T47D (cell line): Measurements from ENCODE around the gene DNAJC13.

Experiments used
- DNase-seq, 2 experiments: peaks; one replicate each; pipeline versions ENCODE4 v3.0.0 to v3.0.0-alpha.2; 2011 to 2012; ENCODE audit warnings: low read depth in 1 of 2, low spot score in 1 of 2
- JUND ChIP-seq: IDR thresholded peaks from 2 replicates; pipeline ENCODE4 v1.6.1; 2012; ENCODE audit warnings: low read depth
- in situ Hi-C: cut with HindIII; loops from 2 replicates; pipeline ENCODE4 v1.10.0; 2016; ENCODE audit warnings: low sequenced_read_pairs, low pct_unique_long_range_greater_than_20kb

The DNAJC13 gene

DNA sequence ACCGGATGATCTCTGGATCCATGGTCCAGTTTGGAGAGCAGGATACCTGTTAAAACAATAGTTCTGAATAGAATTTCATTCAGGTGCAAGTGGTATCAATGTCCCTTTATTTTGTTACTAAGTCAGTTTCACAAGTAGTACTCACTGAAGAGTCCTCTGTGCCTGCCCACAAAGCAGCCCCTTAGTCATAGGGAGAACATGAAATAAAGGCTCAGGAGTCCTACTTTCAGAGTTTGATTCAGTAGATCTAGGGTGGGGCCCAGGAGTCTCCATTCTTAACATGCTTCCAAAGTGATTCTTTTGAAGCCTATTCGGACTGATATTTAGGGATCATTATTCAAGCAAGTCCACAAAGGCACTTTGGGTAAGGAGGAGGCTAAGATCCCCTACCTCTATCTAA lies 100.0 kb downstream of the DNAJC13 start:
- in situ Hi-C loops = no loop called here
- no peak for DNase-seq
- no peak for TF ChIP-seq JUND

DNA sequence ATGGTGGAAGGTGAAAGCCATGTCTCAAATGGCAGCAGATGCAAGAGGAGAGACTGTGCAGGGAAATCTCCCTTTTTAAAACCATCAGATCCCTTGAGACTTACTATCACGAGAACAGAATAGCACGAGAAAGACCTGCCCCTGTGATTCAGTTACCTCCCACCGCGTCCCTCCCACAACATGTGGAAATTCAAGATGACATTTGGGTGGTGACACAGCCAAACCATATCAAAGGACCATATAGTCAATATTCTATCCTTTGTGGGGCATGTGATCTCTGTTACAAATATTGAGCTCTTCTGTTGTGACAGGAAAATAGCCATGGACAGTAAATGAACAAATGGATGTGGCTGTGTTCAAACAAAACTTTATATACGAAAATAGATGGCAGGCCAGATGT lies 102.6 kb downstream of the DNAJC13 start:
- in situ Hi-C loops = no loop called here
- TF ChIP-seq JUND = no peak
- no peak for DNase-seq

DNA sequence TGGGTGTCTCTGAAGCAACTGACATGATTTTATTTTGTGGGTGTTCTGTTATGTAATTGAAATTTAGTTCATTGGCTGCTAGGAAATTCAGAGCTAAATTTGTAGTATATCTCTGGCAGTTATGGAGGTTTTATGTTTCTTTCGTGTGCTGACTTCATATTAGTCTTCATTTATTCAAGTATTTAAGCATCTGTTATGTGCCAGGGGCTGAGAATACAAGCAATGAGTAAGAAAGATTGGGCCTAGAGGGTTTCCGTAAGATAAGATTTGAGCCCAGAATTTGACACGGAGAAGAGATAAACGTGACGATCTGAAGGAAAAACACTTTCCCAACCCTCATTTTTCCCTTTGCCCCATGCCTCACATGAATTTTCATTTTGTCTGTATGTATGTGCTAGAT lies 104.6 kb downstream of the DNAJC13 start:
- no peak for TF ChIP-seq JUND
- in situ Hi-C loops = no loop called here

DNA sequence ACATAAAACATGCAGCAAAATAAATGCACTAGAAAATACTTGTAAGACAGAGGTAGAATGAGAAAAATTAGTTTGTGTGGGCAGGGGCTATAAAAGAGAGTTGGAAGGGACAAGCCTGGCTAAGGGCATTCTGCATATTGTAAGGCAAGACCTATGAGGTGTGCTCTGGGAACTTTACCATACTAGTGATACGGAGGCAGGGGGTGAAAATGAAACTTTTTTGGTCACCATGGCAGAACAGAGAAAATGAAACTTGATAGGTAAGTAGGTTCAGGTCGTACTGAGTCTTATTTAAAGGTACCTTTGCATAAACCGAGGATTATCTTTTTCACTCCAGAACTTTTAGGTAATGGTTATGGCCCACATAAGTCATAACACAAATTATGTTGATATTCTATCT lies 105.1 kb downstream of the DNAJC13 start:
- no peak for DNase-seq
- in situ Hi-C loops = no loop called here
- TF ChIP-seq JUND = no peak

More for the DNA sequence above, 104.6 kb downstream of the DNAJC13 start:
- no peak for DNase-seq

DNA sequence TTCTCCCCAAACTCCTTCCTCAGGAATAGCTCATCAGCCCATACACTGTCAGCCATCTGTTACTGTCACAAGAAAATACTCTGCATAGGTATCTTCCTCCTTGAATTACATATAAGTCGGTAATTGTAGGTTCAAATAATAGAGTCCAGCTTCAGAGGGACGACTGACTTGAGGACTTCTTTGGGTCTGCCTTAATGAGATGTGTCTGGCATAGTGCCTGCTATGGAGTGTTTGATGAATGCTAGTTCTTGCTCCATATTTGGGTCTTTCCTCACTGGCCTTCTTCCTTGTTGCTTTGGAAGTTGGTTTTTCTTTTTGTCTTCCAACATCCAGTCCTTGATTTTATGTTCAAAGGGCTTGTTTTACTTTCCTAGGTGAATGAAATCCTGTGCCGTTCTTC lies 113.3 kb downstream of the DNAJC13 start:
- no peak for DNase-seq
- no peak for TF ChIP-seq JUND
- in situ Hi-C loops = no loop called here

DNA sequence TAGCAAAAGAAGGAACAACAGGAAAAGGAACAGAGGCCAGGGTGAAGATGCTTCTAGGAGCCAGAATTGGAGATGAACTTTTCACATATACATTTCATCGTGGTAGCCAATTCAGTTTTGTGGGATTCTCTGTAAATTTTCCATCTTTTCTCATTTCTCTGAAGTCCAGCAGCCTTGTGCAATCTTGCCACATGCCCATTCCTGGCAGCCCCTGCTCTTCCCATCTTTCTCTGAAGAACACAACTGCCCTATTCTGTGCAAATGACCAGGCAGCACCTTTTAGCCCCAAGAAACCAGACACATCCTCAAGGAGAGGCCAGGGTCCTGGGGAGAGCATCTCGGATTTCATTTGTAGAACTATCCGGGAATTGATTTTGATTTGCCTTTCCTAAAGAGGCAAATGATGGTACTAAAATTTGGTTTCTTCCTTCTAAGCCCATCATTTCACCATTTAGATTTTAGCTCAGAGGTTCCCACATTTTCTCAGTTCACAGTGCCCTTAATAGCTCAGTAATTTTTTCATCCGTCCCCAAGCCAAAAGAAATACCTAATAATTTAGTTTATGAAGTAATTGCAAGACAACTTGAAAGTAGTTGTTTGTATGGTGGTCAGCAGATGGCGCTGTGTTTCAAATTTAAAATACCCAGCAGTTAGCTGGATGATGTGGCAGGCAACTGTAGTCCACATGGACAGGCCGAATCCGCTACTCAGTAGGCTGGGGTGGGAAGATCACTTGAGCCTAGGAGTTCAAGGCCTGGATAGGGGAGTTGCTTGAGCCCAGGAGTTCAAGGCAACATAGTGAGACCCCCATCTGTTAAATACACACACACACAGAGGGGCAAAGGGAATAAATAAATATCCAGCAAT lies 118.5 kb downstream of the DNAJC13 start:
- in situ Hi-C loops = no loop called here
- TF ChIP-seq JUND = no peak
- DNase-seq = peak; percentile 16 to 76

DNA sequence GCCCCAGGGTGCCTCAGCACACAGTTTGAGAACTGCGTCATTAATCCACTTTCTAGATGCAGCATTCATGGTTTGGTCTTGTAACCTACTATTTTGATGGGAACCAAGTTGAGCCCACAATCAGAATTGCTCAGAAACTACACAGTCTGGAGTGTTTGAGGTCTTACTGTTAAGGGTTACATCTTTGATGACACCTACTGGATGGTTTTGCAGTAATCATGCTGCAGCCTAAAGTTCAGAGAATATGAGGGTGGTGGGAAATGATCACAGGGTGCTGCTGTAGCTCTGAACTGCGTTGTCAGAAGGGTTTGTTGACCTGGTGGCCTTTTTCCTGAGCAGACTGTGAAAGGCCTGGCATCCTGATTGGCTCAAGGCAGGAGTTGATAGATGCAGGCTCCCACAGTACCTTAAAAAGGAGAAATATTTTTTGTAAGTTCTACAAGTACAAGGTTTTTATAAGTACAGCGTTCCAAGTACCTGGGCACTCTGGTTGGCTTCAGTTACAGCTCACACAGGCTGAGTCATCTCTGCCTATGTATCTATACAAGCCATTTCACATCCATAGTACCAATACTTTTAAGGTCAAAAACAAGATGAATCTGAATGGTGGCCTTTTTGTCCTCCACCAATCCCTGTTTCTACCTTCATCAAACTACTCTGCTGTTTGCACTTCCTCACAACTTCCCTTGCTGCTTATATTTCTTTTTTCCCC lies 119.3 kb downstream of the DNAJC13 start:
- no peak for TF ChIP-seq JUND
- DNase-seq = no peak
- in situ Hi-C loops = no loop called here

DNA sequence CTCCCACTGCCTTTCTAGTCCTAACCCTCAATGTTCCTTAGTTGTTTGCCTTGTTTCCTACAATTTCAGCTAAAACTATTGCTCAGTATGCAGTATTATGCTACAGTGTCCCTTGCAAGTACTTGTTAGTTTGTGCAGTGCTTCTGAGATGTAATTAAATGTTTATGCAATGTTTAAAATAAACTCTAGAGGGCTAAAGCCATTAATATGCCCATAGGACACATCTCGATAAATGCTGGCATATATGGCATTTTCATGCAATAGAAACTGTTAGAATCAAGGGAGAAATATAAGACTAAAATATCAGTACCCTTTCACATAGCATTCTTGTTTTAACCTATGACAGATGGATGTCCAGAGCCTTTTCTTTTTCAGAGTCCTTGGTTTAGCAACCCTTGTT lies 120.0 kb downstream of the DNAJC13 start:
- in situ Hi-C loops = no loop called here
- TF ChIP-seq JUND = no peak
- DNase-seq = no peak

DNA sequence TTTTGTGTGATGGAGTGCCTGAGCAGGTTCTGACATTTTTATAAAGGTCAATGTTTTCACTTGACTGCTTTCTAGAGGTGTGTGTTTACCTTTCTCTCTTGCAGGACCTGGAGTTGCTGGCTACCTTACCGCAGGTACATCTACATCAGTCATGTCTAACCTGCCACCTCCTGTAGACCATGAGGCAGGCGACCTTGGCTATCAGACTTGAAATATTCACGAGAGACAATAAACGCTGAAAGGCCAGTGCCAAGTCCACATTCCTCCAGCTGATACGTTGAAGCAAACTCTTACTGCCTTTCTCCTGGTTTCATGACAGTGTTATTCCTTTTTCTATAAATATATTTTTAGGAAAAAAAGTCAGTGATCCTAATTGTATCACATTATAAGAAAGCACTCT lies 120.8 kb downstream of the DNAJC13 start:
- TF ChIP-seq JUND = no peak

DNA sequence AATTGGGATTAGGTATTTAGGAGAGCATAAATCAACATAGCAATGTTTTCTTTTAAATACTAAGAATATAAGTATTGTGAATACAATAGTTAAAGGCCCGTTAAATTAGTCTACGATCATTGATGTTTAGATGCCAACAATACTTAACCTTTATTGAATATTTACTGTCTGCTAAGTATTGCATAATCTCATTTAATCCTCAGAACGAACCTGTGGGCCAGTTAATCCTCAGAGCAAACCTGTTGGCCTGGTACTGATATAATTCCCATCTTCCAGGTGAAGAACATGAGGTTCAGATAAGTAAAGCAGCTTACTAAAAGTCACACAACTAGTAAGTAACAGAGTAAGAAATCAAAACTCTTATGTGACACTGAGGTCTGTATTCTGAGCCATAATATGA lies 122.4 kb downstream of the DNAJC13 start:
- no peak for TF ChIP-seq JUND
- no peak for DNase-seq
- in situ Hi-C loops = no loop called here

More for the DNA sequence above, 120.8 kb downstream of the DNAJC13 start:
- in situ Hi-C loops = no loop called here
- DNase-seq = peak in 1 of 2 experiments; percentile 12

DNA sequence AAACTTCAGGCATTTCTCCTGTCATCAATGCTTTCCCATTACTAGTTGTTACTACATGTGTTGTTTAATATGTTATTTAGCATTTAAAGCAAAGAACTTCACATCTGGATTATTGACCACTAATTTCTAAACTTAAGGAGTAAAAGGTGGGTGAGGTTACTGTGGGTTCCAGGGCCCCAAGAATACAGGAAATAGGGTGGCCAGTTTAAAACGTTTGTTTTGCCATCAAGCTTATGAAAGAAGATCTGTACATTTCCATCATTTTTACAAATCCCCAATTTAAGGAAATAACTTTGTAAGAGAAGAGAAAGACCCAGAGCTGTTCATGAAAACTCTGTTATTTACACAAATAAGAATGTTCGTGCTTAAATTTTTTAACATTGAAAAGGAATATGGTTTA lies 125.3 kb downstream of the DNAJC13 start:
- in situ Hi-C loops = no loop called here
- no peak for DNase-seq
- no peak for TF ChIP-seq JUND

DNA sequence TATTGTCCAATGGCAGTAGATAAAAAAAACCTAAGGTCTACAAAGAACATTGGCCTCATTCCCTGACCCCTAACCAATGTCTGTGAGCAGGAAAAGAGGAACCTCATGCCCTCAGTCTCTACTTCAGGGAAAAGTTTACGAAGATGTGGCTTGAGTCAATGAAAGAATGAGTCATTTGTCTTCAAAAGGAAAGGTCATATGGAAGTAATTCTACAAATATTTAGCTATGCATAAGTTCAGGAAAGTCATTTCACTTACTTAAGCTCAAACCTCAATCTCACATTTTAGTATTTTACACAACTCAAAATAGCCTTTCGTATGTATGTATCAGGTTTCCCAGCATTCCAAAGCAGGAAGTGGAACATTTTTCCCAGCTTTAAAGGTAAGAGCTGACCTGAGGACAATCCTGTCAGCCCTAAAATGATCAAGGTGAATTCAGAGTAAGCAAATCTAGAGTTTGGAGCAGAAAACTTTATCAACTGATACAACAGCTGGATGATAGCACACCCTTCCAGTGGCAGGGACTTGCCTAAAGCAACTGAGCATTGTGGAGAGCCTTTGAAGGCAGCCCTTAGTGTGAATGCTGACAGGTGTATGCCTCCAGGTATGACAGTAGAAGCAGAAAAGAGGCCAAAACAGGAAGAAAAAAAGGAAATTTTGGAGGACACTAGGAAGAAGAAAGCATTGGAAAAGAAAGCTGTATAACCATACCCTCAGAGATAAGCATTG lies 125.9 kb downstream of the DNAJC13 start:
- no peak for TF ChIP-seq JUND
- in situ Hi-C loops = no loop called here
- DNase-seq = no peak

DNA sequence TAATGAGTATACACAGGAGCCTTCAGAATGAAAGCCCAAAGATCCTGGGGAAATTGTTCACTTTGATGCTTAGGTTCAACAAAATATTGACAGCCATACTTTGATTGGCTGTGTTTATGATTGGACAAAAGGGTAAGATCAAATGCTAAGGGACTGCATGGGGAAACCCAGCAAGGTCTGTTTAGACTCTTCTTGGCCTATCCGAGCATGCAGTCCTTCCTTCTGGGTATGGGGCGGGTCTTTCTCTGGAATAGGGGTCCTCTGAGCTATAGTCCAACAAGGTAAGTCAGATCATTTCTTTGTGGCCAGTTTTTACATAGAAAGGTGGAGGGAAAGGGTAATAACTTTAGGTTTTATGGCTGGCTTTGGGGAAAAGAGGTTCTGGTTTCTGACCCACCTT lies 126.8 kb downstream of the DNAJC13 start:
- no peak for TF ChIP-seq JUND
- in situ Hi-C loops = no loop called here
- no peak for DNase-seq
